RPMI8226 (cell line): ENCODE results near the gene SBNO1.
"Not testable (repeated sequence)": the region's sequence is repeated elsewhere in the genome, so short reads cannot be mapped to it uniquely, and the experiment has no call there.

Experiments
- DNase-seq: peaks from one replicate; pipeline ENCODE4 v3.0.0-alpha.2; 2015

The SBNO1 gene

DNA sequence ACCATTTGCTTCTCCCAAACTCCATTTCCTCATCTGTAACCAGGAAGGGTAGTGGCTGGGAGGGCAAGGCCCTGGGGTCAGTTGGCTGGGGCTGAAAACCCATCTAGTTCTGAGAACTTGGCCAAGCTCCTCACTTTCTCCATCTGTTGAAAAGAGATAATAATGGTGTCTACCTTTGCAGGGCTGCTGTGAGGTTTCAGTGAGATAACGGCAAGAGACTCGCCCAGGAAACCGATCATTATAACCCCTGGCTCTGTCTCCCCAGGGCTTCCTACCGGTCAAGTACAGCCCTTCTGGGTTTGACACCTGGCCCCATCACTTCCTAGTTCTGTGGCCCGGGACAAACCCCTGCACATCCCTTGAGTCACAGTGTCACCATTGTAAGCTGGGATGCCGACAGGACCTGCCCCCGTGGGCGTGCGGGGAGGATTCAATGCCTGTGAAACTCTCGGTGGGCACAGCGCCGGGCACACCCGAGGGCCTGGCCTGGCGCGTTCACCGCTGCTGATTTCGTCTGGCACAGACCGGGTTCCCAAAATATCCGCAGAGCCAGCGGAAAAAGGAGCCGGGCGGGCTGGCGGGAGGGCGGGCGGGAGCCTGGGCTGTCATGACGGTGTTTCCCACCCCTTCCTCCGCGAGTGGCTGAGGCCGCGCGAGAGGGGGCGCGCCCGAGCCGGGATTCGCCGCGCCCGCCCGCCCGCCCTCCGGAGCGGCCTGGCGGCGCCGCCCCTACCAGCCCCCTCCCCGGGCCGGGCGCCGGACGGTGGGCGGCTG is 23.7 kb upstream of the SBNO1 start:
- DNase-seq = peak; percentile 77

DNA sequence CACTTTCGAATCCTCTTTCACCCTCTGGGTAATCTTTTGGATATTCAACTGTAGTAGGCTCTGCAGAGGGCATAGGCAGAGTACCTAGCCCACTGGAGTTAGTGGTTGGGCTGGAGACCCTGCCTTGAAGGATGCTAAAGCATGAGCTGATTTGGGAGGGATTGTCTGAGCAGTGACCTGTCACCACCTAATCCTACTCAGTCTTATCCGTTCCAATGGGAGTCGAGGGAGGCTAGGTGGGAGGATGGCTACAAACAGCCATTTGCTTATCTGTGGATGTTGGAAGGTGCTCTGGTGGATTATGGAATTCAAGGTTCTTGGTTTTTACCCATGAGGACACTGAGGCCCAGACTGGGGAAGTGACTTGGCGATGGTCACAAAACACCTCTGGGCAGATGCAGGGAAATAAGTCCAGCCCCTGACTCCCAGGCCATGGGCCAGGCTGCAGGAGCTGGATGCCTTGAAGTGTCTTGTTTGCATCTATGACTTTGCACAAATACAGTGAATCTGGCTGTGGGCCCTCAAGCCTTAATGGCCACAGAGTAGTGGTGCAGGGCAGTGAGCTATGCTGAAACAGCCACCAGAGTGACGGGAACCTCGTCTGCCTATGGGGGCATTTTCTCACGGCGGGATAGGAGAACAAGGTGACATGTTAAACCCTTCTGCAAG is 23.0 kb upstream of the SBNO1 start:
- DNase-seq = no peak

DNA sequence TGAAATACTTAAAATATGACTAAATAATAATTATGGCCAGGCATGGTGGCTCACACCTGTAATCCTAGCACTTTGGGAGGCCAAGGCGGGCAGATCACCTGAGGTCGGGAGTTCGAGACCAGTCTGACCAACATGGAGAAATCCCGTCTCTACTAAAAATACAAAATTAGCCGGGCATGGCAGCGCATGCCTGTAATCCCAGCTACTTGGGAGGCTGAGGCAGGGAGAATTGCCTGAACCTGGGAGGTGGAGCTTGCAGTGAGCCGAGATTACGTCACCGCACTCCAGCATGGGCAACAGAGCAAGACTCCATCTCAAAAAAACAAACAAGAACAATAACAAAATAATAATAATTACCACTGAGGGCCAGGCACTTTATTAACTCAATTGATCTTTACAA is 20.9 kb upstream of the SBNO1 start:
- not testable (repeated sequence) for DNase-seq

DNA sequence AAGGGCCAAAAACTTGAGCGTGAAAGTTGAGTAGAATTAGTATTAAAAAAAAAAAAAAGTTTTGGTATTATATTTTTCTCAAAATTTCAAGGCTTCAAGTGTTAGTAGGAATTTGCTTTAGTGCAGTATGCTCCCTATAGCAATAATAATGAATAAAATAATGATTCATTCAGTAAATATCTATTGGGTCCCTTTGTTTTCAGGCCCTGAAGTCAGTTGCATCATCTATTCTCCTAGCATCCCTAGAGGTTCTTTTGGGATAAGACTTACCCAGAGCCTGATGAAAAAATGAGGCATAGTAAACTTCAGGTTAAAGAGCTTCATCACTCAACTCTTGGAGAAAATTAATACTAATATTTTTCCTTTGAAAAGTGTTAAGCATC is 20.3 kb upstream of the SBNO1 start:
- DNase-seq = no peak

DNA sequence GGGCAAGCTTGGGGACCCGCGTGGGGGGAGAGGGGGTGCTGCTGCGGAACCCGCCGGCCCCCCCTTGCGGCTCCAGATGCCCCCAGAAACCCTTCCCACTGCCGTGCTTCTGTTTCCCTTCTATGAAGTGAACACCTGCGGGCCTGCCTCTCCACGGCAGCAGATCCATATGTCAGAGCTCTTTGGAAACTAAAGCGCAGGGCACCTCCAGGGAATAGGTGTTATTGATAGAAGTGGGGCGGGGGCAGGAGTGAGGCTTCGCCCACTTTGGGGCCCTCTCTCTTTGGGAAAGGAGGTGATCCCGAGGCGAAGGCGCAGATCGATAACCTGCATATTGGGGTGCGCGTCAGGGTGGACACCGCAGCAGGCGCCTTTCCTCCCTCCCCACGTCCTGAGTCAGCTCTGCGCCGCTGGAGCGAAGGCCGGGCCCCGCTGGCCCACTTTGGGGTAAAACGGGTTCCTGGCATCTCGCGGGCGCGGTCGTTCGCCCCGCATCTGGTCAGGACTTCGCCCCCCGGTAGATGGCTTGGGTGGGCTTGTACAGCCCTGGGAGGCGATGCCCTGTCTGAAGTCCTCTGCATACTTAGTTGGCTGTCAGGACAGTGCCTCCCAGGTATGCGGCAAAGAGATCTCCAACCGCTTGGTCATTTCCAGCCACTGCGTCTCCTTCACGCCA is 19.8 kb upstream of the SBNO1 start:
- peak; percentile 35 for DNase-seq

DNA sequence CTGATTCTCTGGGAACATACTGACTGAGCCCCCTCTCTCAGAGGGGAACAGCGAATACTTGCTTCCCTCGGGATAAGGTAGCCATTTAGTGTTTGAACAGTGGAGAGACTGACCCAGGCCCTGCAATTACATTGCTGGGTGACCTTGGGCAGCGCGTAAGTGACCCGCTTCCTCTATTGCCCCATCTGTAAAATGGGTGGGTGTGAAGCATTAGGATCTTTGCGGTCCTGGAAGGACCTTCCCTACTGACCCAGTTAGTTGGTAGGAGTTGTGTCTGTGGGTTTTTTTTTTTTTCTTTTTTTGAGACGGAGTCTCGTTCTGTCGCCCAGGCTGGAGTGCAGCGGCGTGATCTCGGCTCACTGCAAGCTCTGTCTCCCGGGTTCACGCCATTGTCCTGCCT is 18.0 kb upstream of the SBNO1 start:
- DNase-seq = no peak

DNA sequence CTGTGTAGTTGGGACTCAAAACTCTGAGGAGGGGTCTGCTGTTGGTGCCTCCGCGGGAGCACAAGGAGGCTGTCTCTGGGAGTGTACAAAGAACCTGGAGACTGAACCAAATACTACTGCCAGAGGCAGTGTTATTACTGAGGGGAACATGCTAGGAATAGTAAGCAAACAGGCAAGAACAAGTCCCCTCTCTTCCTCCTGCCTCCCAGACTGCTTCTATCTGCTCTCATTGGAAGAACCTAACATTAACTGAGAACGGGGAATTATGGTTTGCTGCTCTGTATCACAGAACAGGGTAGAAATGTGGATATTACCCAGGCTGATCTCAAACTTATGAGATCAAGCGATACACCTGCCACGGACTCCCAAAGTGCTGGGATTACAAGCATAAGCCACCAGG is 14.7 kb upstream of the SBNO1 start:
- no peak for DNase-seq

DNA sequence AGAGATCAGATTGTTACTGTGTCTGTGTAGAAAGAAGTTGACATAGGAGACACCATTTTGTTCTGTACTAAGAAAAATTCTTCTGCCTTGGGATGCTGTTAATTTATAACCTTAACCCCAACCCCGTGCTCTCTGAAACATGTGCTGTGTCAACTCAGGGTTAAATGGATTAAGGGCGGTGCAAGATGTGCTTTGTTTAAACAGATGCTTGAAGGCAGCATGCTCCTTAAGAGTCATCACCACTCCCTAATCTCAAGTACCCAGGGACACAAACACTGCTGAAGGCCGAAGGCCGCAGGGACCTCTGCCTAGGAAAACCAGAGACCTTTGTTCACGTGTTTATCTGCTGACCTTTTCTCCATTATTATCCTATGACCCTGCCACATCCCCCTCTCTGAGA is 7.8 kb upstream of the SBNO1 start:
- not testable (repeated sequence) for DNase-seq

DNA sequence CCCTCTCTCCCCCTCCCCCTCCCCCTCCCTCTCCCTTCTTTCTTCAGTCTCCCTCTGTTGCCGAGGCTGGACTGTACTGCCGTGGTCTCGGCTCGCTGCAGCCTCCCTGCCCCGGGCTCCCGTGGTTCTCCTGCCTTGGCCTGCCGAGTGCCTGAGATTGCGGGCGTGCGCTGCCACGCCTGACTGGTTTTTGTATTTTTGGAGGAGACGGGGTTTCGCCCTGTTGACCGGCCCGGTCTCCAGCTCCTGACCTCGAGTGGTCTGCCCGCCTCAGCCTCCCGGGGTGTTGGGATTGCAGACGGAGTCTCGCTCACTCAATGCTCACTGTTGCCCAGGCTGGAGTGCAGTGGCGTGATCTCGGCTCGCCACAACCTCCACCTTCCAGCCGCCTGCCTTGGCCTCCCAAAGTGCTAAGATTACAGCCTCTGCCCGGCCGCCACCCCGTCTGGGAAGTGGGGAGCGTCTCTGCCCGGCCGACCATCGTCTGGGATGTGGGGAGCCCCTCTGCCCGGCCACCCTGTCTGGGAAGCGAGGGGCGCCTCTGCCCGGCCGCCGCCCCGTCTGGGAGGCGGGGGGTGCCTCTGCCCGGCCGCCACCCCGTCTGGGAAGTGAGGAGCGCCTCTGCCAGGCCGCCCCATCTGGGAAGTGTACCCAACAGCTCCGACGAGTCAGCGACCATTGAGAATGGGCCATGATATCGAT is 7.2 kb upstream of the SBNO1 start:
- not testable (repeated sequence) for DNase-seq

DNA sequence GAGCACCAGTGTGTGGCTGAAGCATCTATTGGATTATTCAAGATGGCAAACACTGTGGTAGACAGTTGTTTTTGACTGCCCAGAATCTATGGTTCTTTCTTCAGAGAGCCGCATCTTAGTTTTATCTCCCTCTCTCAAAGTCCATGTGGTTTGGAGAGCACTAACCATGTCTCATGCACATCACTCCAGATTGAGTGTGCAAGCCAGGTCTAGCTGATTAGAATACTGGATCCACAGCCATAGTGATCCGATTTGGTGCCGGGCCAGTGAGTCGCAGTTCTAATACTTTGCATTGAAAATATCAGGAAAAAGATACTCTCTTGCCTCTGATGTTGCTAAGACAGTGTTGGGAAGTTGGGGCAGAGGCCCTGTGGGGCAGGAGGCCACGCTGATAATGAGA is 4.6 kb upstream of the SBNO1 start:
- no peak for DNase-seq

DNA sequence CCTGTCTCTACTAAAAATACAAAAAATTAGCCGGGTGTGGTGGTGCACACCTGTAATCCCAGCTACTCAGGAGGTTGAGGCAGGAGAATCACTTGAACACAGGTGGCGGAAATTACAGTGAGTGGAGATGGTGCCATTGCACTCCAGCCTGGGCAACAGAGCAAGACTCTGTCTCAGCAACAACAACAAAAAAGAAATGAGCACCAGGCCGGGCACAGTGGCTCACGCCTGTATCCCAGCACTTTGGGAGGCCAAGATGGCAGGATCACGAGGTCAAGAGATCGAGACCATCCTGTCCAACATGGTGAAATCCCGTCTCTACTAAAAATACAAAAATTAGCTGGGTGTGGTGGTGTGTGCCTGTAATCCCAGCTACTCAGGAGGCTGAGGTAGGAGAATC is 3.8 kb upstream of the SBNO1 start:
- not testable (repeated sequence) for DNase-seq

DNA sequence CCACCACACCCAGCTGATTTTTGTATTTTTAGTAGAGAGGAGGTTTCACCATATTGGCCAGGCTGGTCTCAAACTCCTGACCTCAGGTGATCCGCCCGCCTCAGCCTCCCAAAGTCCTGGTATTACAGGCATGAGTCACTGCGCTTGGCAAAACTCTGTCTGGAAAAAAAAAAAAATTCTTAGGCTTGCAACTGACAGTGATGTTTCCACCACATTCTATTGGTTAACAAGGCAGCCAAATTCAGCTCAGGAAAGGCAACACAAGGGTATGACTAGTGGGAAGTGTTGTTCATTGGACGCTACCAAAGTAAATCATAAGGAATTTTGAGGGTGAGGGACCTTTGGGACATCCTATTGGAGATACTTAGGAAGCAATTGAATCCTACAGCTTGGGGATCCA is 2.9 kb upstream of the SBNO1 start:
- no peak for DNase-seq

DNA sequence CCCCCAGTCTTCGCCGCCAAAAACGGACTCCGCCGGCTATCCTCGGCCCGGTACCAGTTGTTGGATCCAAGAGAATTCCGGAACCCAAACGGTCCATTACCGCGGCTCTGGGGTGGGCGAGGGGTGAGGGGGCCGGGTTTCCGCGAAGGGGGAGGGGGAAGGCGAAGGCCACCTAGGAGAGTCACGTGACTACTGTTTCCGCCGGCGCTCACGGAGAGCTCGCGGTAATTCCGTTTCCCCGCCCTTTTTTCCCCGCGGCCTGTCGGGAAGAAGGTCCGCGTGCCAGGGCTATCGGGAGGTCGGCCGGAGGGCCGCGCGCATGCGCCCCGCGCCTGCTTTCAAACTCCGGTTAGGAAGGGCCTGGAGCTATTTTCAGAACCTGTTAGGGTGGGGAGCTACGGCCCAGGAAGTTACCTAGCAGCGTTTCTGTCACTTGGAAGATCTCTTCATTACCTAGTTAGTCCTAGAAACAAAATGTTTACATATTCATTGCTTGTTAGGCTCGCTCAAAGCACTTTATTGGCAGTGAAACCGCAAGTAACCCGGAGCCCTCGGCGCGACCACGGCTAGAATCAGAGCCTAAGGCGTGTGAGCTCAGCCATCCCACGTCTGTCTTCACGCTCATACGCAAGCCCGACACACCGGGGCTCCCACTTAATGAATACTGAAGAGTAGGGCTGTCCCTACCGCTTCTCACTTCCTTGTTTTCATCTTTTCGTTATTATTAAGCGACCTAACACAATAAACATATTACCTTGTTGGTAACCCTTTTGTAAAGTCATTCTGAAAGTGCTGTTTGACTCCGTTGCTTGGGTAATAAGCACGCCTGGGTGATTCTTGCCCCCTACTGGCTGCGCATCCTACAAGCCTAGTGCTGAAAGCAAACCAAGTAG is 624 bp upstream of the SBNO1 start:
- DNase-seq = peak; percentile 99

DNA sequence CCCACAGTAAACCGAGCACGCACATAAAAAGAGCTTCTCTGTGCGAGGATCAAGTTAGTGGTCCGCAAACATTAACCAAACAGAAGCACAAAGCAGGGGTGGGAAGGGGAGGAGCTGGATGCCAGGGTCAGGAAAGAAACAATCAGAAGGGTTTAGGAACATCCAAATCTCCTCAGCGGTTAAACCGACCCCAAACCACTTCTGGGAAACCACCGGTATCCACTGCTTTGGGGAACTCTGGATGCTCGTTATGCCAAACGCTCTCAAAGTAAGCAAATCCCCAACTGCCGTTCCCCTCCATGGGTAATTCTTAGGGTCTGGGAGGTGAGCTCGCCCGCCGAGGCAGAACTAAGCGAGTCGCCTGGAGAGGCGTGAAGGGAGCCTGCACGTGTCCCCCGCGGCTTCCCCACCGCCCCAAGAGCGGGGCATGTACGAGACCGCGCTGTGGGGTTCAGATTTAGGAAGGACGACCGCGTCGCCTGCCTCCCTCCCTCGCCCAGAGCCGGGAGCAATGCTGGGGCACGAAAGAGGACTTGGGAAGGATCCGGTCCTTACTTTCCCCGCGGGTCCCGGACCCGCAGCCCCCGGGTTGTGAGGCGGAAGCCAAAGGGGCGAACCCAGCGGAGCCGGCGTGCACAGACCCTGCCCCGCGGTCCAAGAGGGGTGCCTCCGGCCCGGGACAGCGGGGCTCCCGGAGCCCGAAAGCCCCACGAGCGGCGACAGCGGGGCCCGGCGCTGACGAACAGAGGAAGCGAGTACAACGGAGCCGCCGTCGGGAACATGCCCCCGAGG is 711 bp downstream of the SBNO1 start:
- peak; percentile 45 for DNase-seq

DNA sequence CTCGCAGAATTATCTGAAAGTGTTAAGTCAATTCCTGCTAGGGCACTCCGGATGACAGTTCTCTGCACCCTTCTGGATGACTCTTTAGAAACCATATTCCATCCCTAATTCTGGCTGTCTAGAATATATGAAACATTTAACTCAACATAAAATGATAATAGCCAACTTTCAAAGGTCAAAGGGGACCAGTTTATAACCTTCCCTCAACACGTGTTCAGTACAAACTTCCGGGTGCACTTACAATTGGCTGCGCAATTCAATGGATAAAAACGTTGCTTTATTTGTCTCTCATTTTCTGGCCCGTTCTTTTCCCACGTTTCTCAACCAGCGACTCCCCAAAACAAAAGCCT is 1.3 kb downstream of the SBNO1 start:
- DNase-seq = peak; percentile 27

DNA sequence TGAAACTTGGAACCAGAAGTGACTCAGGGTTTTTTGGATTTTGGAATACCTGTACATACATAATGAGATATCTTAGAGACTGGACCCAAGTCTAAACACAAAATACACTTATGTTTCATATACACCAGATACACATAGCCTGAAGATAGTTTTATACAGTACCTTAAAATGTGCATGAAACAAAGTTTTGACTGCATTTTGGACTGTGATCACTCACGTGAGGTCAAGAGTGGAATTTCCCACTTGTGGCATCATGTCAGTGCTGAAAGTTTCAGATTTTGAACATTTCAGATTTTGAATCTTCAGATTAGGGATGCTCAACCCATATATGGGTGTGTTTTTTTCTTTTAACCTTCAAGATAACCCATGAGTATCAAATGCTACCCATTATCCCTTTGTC is 6.6 kb downstream of the SBNO1 start:
- DNase-seq = no peak

DNA sequence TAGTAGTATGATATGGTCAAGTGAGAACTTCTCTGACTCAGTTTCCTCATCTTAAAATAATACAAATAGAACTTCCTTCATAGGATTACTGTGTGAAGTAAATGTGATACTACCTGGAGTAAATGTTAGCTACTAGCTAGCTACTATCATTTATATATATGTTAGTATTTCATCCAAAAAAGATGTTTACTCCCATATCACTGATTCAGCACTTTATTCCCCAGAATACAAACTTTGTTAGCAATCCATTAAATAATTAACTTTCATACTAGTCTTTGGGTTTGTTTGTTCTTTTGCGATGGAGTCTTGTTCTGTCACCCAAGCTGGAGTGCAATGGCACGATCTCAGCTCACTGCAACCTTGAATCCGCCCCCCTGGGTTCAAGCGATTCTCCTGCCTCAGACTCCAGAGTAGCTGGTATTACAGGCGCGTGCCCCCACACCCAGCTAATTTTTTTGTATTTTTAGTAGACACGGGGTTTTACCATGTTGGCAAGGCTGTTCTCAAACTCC is 8.4 kb downstream of the SBNO1 start:
- DNase-seq = no peak

DNA sequence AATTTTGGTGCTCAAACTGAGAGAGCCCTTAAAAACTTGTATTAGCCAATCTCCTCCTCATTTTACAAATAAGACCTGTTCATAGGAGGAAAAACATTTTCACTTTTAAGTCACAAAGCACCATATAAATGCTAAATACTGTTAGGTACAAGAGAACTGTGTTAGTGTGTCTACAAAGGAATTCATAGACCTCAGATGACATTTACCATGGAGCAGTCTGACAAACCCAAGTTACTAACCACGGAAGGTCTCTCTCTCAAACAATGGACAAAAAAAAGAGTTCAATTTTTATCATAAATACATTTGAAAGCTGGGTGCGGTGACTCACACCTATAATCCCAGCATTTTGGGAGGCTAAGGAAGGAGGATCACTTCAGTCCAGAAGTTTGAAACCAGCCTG is 10.0 kb downstream of the SBNO1 start:
- no peak for DNase-seq

DNA sequence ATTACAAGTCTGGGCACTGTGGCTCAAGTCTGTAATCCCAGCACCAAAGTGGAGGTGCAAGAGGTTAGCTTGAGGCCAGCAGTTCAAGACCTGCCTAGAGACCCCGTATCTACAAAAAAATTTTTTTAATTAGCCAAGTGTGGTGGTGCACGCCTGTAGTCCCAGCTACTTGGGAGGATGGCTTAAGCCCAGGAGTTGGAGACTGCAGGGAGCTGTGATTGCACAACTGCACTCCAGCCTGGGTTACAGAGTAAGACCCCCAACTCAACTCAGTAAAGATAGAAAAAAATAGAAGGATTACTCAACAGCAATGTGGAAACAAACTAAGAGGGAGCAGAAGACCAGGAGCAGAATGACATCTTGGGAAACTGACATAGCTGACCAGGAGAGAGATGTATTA is 13.3 kb downstream of the SBNO1 start:
- no peak for DNase-seq

DNA sequence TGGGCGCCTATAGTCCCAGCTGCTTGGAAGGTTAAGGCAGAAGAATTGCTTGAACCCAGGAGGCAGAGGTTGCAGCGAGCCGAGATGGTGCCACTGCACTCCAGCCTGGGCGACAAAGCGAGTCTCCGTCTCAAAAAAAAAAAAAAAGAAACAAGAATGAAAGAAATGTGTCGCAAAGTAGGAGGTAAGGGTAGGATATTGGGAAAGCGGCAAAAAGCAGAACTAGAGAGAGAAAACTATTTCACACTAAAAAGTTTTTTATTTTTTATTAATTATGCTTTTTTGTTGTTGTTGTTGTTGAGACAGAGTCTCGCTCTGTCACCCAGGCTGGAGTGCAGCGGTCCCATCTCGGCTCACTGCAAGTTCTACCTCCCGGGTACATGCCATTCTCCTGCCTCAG is 17.7 kb downstream of the SBNO1 start:
- DNase-seq = no peak

DNA sequence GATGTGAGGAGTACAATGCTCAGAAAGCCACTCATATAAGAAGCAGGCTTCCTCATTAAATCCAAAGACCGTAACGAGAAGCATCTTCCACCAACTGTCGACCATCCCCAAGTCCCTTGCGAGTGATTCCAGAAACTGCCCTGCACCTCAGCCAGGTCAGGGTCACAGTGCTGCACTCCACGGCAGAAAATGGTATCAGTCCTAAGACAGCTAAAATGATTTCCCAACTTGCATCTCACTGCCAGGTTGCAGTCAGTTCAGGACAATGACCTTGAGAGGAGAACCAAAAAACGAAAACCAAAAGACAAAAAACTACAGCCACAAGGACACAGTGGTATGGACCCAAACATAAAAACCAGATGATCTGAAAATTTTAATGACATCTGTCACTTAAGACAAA is 20.6 kb downstream of the SBNO1 start:
- DNase-seq = no peak

DNA sequence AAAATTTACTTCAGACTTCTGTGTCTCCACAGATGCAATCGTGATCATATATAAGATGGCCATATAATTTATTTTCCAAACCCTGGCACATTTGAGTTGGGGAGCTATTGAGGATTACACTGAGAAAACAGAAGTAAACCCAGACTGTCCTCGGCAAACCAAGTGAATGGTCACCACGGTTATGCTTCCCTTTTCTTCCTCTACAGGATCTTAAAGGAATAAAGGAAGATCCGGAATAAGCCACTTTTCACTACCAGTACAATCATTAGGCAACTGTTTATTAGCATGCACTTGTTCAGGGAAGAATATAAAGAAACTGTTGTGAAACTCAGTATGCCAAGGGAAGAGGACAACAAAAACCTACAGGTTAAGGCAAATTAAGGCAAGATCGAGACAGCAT is 27.6 kb downstream of the SBNO1 start:
- DNase-seq = no peak
